T-helper 2 cell treated with Interferon-gamma antibody and Interleukin-4, amounts not matched to agents 5 μg/mL and 100 μg/mL, for 36 hours (primary cell): ENCODE data around the gene PLEKHA5.
"Not testable (repeated sequence)": the region's sequence is repeated elsewhere in the genome, so short reads cannot be mapped to it uniquely, and the experiment has no call there.

ENCODE experiments used
- DNase-seq: peaks from one replicate; pipeline ENCODE4 v3.0.0; 2021; ENCODE audit warnings: low spot score
- H3K27ac Mint-ChIP-seq: one replicate; pipeline ENCODE4 v1.8.0; 2021; ENCODE audit warnings: mild to moderate bottlenecking, mixed read lengths
- H3K27me3 Mint-ChIP-seq: one replicate; pipeline ENCODE4 v1.8.0; 2021; ENCODE audit warnings: low read depth, mixed read lengths
- H3K36me3 Mint-ChIP-seq: one replicate; pipeline ENCODE4 v1.8.0; 2021; ENCODE audit warnings: low read depth, mixed read lengths
- H3K4me1 Mint-ChIP-seq: one replicate; pipeline ENCODE4 v1.8.0; 2021; ENCODE audit warnings: low read depth, mixed read lengths
- H3K4me3 Mint-ChIP-seq: one replicate; pipeline ENCODE4 v1.8.0; 2022; ENCODE audit warnings: mild to moderate bottlenecking, moderate library complexity, mixed read lengths
- H3K9me3 Mint-ChIP-seq: one replicate; pipeline ENCODE4 v1.8.0; 2021; ENCODE audit warnings: mixed read lengths

Gene PLEKHA5

DNA sequence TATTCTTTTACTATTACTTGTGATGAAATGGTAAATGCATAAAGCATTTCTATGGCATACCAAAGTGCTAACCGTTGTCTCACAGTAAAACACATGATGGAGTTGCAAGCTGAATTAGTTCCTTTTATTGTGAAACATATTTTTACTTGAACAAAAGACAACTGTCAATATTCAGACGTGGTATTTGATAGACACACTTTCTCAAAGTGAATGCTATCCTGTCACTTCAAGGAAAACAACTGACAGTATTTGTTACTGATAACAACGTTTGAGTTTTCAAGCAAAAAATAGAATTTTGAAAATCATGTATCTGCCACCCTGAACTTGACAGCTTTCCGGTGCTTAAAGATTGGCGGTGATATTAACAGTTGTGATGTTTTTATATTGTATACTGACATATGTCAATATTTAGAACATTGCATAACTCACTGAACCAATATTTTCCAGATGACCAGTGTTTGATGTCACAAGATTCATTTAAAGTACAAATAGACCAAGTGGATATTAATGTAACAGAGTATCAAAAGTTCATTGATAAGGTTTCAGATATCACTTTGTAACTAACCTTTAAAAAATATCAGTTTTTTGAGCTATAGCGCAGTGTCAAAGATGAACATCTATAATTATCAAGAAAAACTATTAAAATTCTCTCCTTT lies 156.4 kb downstream of the PLEKHA5 start:
- Mint-ChIP-seq H3K27me3 (no peaks in the 10 kb centered on the region), H3K9me3 (no peaks in the 10 kb centered on the region), H3K36me3 (no peaks in the 10 kb centered on the region), H3K27ac (no peak overlapping the region), H3K4me3 (no peak overlapping the region), H3K4me1 (no peaks in the 10 kb centered on the region)
- no peak for DNase-seq

- no peaks in the 10 kb centered on the region for H3K27me3 Mint-ChIP-seq
- no peaks in the 10 kb centered on the region for H3K9me3 Mint-ChIP-seq
- DNase-seq, result no peak
- H3K27ac Mint-ChIP-seq, result no peak overlapping the region
- H3K4me1 Mint-ChIP-seq, result no peaks in the 10 kb centered on the region
- no peaks in the 10 kb centered on the region for H3K36me3 Mint-ChIP-seq
- H3K4me3 Mint-ChIP-seq, result no peak overlapping the region
Measured at GRCh38 chr12:19287302-19287701, 157.8 kb downstream of the PLEKHA5 start.

GRCh38 chr12:19288161-19288560 lies 158.6 kb downstream of the PLEKHA5 start:
- H3K4me3 Mint-ChIP-seq, result no peak overlapping the region
- DNase-seq, result no peak
- no peaks in the 10 kb centered on the region for H3K27me3 Mint-ChIP-seq
- no peak overlapping the region for H3K27ac Mint-ChIP-seq
- H3K36me3 Mint-ChIP-seq, result no peaks in the 10 kb centered on the region
- no peaks in the 10 kb centered on the region for H3K4me1 Mint-ChIP-seq
- no peaks in the 10 kb centered on the region for H3K9me3 Mint-ChIP-seq

- Mint-ChIP-seq H3K4me3 (no peak overlapping the region), H3K9me3 (no peaks in the 10 kb centered on the region), H3K27me3 (no peaks in the 10 kb centered on the region), H3K4me1 (no peaks in the 10 kb centered on the region), H3K36me3 (no peaks in the 10 kb centered on the region), H3K27ac (no peak overlapping the region)
- no peak for DNase-seq
Measured at GRCh38 chr12:19288603-19289244, 159.2 kb downstream of the PLEKHA5 start.

- H3K4me3 Mint-ChIP-seq, result no peak overlapping the region
- no peaks in the 10 kb centered on the region for H3K36me3 Mint-ChIP-seq
- no peak overlapping the region for H3K27ac Mint-ChIP-seq
- H3K27me3 Mint-ChIP-seq, result no peaks in the 10 kb centered on the region
- DNase-seq, result no peak
- H3K9me3 Mint-ChIP-seq, result no peaks in the 10 kb centered on the region
- H3K4me1 Mint-ChIP-seq, result no peaks in the 10 kb centered on the region
Measured at GRCh38 chr12:19298836-19299605, 169.5 kb downstream of the PLEKHA5 start.

DNA sequence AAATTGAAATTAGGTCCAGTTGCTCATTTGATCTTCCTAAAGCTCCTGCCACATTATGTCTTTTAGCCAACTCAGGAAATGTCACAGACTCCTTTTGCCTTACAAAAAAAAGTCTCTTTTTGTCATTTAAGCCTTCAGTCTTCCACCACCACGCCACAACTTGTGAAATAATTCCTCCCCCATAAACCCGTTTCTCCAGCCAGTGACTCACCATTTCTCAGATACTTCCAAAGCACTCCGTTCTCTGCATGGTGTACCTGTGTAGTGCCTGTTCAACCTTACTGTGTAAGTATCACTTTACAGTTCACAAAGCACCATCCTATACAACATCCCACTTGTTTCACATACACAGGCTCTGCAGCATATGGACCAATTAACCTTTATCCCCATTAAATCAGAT lies 170.2 kb downstream of the PLEKHA5 start:
- Mint-ChIP-seq H3K27me3 (no peaks in the 10 kb centered on the region), H3K27ac (no peak overlapping the region), H3K4me3 (no peak overlapping the region), H3K4me1 (no peaks in the 10 kb centered on the region), H3K36me3 (no peaks in the 10 kb centered on the region), H3K9me3 (no peaks in the 10 kb centered on the region)
- no peak for DNase-seq

GRCh38 chr12:19301223-19301622 lies 171.7 kb downstream of the PLEKHA5 start:
- no peak overlapping the region for H3K27ac Mint-ChIP-seq
- H3K27me3 Mint-ChIP-seq, result no peaks in the 10 kb centered on the region
- no peak for DNase-seq
- no peaks in the 10 kb centered on the region for H3K9me3 Mint-ChIP-seq
- H3K4me3 Mint-ChIP-seq, result no peak overlapping the region
- H3K4me1 Mint-ChIP-seq, result no peaks in the 10 kb centered on the region
- no peaks in the 10 kb centered on the region for H3K36me3 Mint-ChIP-seq

DNA sequence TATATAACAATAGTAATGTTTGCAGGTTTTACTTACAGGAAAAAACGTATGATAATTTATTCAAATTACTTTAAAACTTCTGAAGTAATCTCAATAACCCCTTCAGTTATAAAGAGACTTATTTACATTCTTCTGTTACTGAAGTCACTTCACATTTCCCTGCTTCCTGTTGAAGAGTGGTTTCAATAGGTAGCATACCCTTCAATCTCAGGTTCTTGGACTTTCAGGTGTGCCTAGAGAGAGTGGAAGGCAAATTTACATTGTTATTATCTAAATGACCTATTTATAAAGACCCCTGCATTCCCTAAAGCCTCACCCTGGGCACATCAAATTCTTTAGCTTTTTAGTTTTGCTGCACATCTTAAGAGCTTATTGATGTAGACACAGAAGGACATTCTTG lies 172.2 kb downstream of the PLEKHA5 start:
- Mint-ChIP-seq H3K27ac (no peak overlapping the region), H3K9me3 (no peaks in the 10 kb centered on the region), H3K36me3 (no peaks in the 10 kb centered on the region), H3K4me3 (no peak overlapping the region), H3K27me3 (no peaks in the 10 kb centered on the region), H3K4me1 (no peaks in the 10 kb centered on the region)
- DNase-seq, result no peak

GRCh38 chr12:19302100-19302640 lies 172.6 kb downstream of the PLEKHA5 start:
- DNase-seq, result no peak
- H3K27ac Mint-ChIP-seq, result no peak overlapping the region

GRCh38 chr12:19303496-19303895 lies 174.0 kb downstream of the PLEKHA5 start:
- Mint-ChIP-seq H3K4me3 (no peak overlapping the region), H3K4me1 (no peaks in the 10 kb centered on the region), H3K27ac (no peak overlapping the region), H3K27me3 (no peaks in the 10 kb centered on the region), H3K9me3 (no peaks in the 10 kb centered on the region), H3K36me3 (no peaks in the 10 kb centered on the region)
- DNase-seq, result no peak

More at GRCh38 chr12:19302100-19302640, 172.6 kb downstream of the PLEKHA5 start:
- Mint-ChIP-seq H3K4me1 (no peaks in the 10 kb centered on the region), H3K9me3 (no peaks in the 10 kb centered on the region), H3K36me3 (no peaks in the 10 kb centered on the region), H3K27me3 (no peaks in the 10 kb centered on the region), H3K4me3 (no peak overlapping the region)

DNA sequence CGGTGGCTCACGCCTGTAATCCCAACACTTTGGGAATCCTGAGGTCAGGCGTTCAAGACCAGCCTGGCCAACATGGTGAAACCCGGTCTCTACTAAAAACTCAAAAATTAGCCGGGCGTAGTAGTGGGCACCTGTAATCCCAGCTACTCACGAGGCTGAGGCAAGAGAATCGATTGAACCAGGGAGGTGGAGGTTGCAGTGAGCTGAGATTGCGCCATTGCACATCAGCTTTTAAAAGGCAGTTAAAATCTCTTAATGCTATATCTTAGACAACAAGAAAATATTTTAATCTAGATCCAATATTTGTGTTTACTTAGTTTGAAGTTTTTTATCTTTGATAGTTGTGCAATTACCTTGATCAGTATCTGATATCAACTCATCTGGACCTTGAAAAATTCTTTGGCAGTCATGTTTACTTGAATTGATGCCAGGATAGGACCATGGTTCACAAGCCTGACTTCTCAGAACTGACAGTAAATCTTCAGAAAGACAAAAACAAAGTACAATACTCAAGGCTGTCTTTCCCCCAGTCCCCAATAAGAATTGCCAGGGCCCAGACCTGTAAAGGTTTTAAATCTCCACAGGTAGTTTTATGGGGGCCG lies 174.7 kb downstream of the PLEKHA5 start:
- Mint-ChIP-seq H3K27me3 (no peaks in the 10 kb centered on the region), H3K4me3 (no peak overlapping the region), H3K9me3 (no peaks in the 10 kb centered on the region), H3K4me1 (no peaks in the 10 kb centered on the region), H3K36me3 (no peaks in the 10 kb centered on the region), H3K27ac (no peak overlapping the region)
- no peak for DNase-seq

DNA sequence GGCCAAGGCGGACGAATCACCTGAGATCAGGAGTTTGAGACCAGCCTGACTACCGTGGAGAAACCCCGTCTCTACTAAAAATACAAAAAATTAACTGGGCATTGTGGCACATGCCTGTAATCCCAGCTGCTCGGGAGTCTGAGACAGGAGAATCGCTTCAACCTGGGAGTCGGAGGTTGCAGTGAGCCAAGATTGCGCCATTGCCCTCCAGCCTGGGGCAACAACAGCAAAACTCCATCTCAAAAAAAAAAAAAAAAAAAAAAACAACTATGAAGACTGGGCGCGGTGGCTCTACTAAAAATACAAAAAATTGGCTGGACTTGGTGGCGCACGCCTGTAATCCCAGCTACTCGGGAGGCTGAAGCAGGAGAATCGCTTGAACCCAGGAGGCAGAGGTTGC lies 176.1 kb downstream of the PLEKHA5 start:
- not testable (repeated sequence) for H3K27ac Mint-ChIP-seq, H3K9me3 Mint-ChIP-seq, DNase-seq, H3K4me1 Mint-ChIP-seq, H3K4me3 Mint-ChIP-seq, H3K36me3 Mint-ChIP-seq, H3K27me3 Mint-ChIP-seq

DNA sequence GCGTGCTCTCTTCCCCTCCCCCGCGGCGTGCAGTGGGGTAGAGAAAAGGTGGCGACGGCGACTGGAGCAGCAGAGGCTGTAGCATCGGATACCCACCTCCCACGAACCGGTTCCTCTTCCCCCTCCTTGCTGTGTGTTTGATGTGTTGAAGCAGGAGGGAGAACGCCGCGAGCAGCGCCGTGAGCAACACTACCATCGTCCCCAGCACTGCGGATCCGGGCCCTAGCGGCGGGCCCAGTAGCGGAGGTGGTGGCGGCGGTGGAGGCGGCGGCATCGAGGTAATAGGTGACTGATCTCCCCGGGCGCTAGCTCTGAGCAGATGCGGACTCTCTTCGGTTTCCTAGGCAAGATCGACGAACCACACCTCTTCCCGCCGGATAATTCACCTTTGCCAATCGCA lies 176.8 kb downstream of the PLEKHA5 start:
- Mint-ChIP-seq H3K9me3 (no peaks in the 10 kb centered on the region), H3K27me3 (no peaks in the 10 kb centered on the region), H3K4me3 (no peak overlapping the region), H3K36me3 (no peaks in the 10 kb centered on the region), H3K4me1 (peaks cover under 1% of the 10 kb centered on the region), H3K27ac (no peak overlapping the region)
- no peak for DNase-seq

- DNase-seq, result no peak
- no peaks in the 10 kb centered on the region for H3K9me3 Mint-ChIP-seq
- H3K27ac Mint-ChIP-seq, result no peak overlapping the region
Measured at GRCh38 chr12:19307451-19307850, 177.9 kb downstream of the PLEKHA5 start.

More at GRCh38 chr12:19307451-19307850, 177.9 kb downstream of the PLEKHA5 start:
- no peak overlapping the region for H3K4me3 Mint-ChIP-seq
- H3K36me3 Mint-ChIP-seq, result no peaks in the 10 kb centered on the region
- H3K27me3 Mint-ChIP-seq, result no peaks in the 10 kb centered on the region
- H3K4me1 Mint-ChIP-seq, result peaks cover 8% of the 10 kb centered on the region
